ENCODE results near the gene RNASEH2C.
"Not testable (repeated sequence)": the region's sequence is repeated elsewhere in the genome, so short reads cannot be mapped to it uniquely, and the experiment has no call there.

- TF ChIP-seq EP300 (IDR thresholded peaks at IDR 0.05; ENCODE audit: borderline replicate concordance in 1 of 2, control insufficient read depth in 1 of 2, low read depth in 2 of 2, low read length in 2 of 2); WRNIP1 (IDR thresholded peaks at IDR 0.05; ENCODE audit: borderline replicate concordance, low read depth, low read length); ATF3 (IDR thresholded peaks at IDR 0.05; ENCODE audit: borderline replicate concordance, extremely low read depth, low read depth, low read length): not testable (repeated sequence)
These were observed 14.3 kb downstream of the RNASEH2C start for GRCh38 chr11:65706303-65706763.

Data from GM12878 (cell line).